ENCODE measurements around the gene AICDA. TPM values are rescaled to one million over a fixed set of nuclear protein-coding genes. Genes with fewer than 3 reads are reported as not detected.

AICDA gene
- total and polyA plus RNA-seq, 10 of the 15 experiments (the other 5 are each of a cell fraction or from before 2014, with no cell fraction given) = 9.4 to 24.9 (median 16.6) TPM

GRCh38 chr12:8609061-8609570 is 3.5 kb downstream of the AICDA start:
- peaks cover 0 to 4% of the 10 kb centered on the region in 2 experiments for H3K36me3 ChIP-seq (ENCODE audit: control insufficient read depth in 2 of 2, insufficient read depth in 2 of 2, low read length in 1 of 2)
- CTCF ChIA-PET = interaction anchor here (0.8 to 7.7 kb wide), 20 partner anchors 8 to 342 kb away, joined by 3 to 148 read pairs (median 7); partner anchors contain the start of gene CLEC4E
- peak overlapping the region; percentile 39 for H3K27ac ChIP-seq (ENCODE audit: control insufficient read depth, insufficient read depth)
- H3K27me3 ChIP-seq (replicated peaks in 1 of 2; ENCODE audit: control insufficient read depth in 2 of 2, insufficient read depth in 2 of 2, low read length in 1 of 2) = no peaks in the 10 kb centered on the region
- peaks cover 30% of the 10 kb centered on the region for H3K4me1 ChIP-seq (ENCODE audit: control insufficient read depth, insufficient read depth, low read length)
- intact Hi-C loops (cut with micrococcal nuclease; ENCODE audit: unreplicated experiment) = loop anchor here (2.0 to 5.0 kb wide), 2 partner anchors 64 to 283 kb away; no protein-coding TSS in a partner anchor
- WGBS (ENCODE audit: insufficient coverage, insufficient replicate concordance, low lambda C conversion rate, missing lambda C conversion rate) = 1% methylated on average over 5 of the region's 5 CpGs
- H3K4me3 ChIP-seq = peak overlapping the region; percentile 51
- no peaks in the 10 kb centered on the region for H3K9me3 ChIP-seq (replicated peaks; ENCODE audit: control insufficient read depth, insufficient read depth, low read length)
- peak overlapping the region; percentile 11 for H3K9ac ChIP-seq (ENCODE audit: control insufficient read depth, insufficient read depth, low read length)
- peak overlapping the region; percentile 72 for H3K4me2 ChIP-seq (ENCODE audit: control insufficient read depth, insufficient read depth)
- H2AFZ ChIP-seq (ENCODE audit: control insufficient read depth, low read depth, low read length) = peak overlapping the region; percentile 75
- POLR2A ChIA-PET = interaction anchor here (0.6 to 3.2 kb wide), 6 partner anchors 9 to 65 kb away, joined by 3 to 17 read pairs (median 5); no protein-coding TSS in a partner anchor
- no peaks in the 10 kb centered on the region for H4K20me1 ChIP-seq (ENCODE audit: control insufficient read depth, insufficient read depth)
- ATAC-seq (peak; percentile 16), DNase-seq (ENCODE audit: low read depth, low spot score) (no peak), FAIRE-seq (no peak)
- RAD21 ChIA-PET (ENCODE audit: unreplicated experiment) = interaction anchor here (0.6 to 6.2 kb wide), 14 partner anchors 18 to 215 kb away, joined by 3 to 81 read pairs (median 4); no protein-coding TSS in a partner anchor
- in situ Hi-C loops (cut with MboI) = no loop called here
- peaks cover 9% of the 10 kb centered on the region for H3K79me2 ChIP-seq (ENCODE audit: control insufficient read depth, insufficient read depth, low read length)
- no TSS peak for BruUV-seq (replicated peaks)
- SMC1A ChIA-PET (ENCODE audit: uncharacterized antibody, unreplicated experiment) = interaction anchor here (0.6 to 7.0 kb wide), 13 partner anchors 8 to 1669 kb away, joined by 3 to 89 read pairs (median 7); no protein-coding TSS in a partner anchor
- TF ChIP-seq MLLT1 (IDR thresholded peaks at IDR 0.05) (peak; percentile 24; the same call in 1 of the 2 replicates), MAX (IDR thresholded peaks at IDR 0.05; ENCODE audit: low read depth, low read length) (no peak), NFYB (IDR thresholded peaks at IDR 0.05; ENCODE audit: insufficient read depth, low read depth, low read length) (no peak), SREBF1 (IDR thresholded peaks at IDR 0.05; ENCODE audit: low read length) (no peak), POLR2AphosphoS2 (IDR thresholded peaks at IDR 0.05; ENCODE audit: low read depth, low read length) (peak; percentile 77; the same call in 1 of the 2 replicates), RAD21 (IDR thresholded peaks at IDR 0.05; ENCODE audit: insufficient read depth, low read depth, low read length) (peak; percentile 75), BRCA1 (IDR thresholded peaks at IDR 0.05; ENCODE audit: low read depth, low read length) (no peak), CEBPZ (IDR thresholded peaks at IDR 0.05; ENCODE audit: low read depth, low read length) (no peak), EP300 (IDR thresholded peaks at IDR 0.05; ENCODE audit: borderline replicate concordance in 1 of 2, control insufficient read depth in 1 of 2, low read depth in 2 of 2, low read length in 2 of 2) (no peak), STAT1 (conservative IDR thresholded peaks at IDR 0.05) (no peak), SMC3 (IDR thresholded peaks at IDR 0.05; ENCODE audit: borderline replicate concordance, low read length) (peak; percentile 52; the same call in 1 of the 2 replicates), ZNF592 (IDR thresholded peaks at IDR 0.05) (no peak), CBX5 (IDR thresholded peaks at IDR 0.05; ENCODE audit: low read depth) (0 out of 2 replicates have a peak, but pooled peaks have one; percentile 71), IRF4 (IDR thresholded peaks at IDR 0.05; ENCODE audit: low read depth, low read length) (no peak)

Data from GM12878 (cell line).